Activated naive CD4-positive, alpha-beta T cell treated with anti-CD3 and anti-CD28 coated beads for 36 hours (primary cell): ENCODE measurements around the gene WDR62. TPM values are rescaled to one million over a fixed set of nuclear protein-coding genes. Genes with fewer than 3 reads are reported as not detected.
"Not testable (repeated sequence)": the region's sequence is repeated elsewhere in the genome, so short reads cannot be mapped to it uniquely, and the experiment has no call there.

Experiments used
- CTCF ChIA-PET: fragments of 350-600 bp; sonication (Branson Sonifier 250); formaldehyde crosslinking; loops from one replicate; lab custom pipeline; 2021; ENCODE audit warnings: antibody characterized with exemption; lab: Charles Lee
- DNase-seq: peaks from one replicate; pipeline ENCODE4 v3.0.0-alpha.2; 2020
- H3K27ac Mint-ChIP-seq: one replicate; pipeline ENCODE4 v1.8.0; 2021; ENCODE audit warnings: mild to moderate bottlenecking, mixed read lengths
- H3K27me3 Mint-ChIP-seq: one replicate; pipeline ENCODE4 v1.8.0; 2021; ENCODE audit warnings: low read depth, mixed read lengths
- H3K36me3 Mint-ChIP-seq: one replicate; pipeline ENCODE4 v1.8.0; 2021; ENCODE audit warnings: low read depth, mixed read lengths
- H3K4me1 Mint-ChIP-seq: one replicate; pipeline ENCODE4 v1.8.0; 2021; ENCODE audit warnings: low read depth, mixed read lengths
- H3K4me3 Mint-ChIP-seq: one replicate; pipeline ENCODE4 v1.8.0; 2021; ENCODE audit warnings: mild to moderate bottlenecking, moderate library complexity, mixed read lengths
- H3K9me3 Mint-ChIP-seq: one replicate; pipeline ENCODE4 v1.8.0; 2021; ENCODE audit warnings: mixed read lengths
- intact Hi-C: fragments of 100-400 bp; cut with micrococcal nuclease; formaldehyde crosslinking; loops from one replicate; pipeline ENCODE4 v1.15.1; 2023
- total RNA-seq, 2 experiments: library from RNA; stranded (reverse); gene quantifications; one replicate each; pipeline ENCODE4 v1.2.3, GENCODE V29; 2021

The WDR62 gene
- total RNA-seq, 2 experiments from 2014 or later = 23.7 to 25.6 TPM

- Mint-ChIP-seq H3K9me3 (no peaks in the 10 kb centered on the region), H3K27ac (no peak overlapping the region), H3K4me1 (peaks cover 2% of the 10 kb centered on the region), H3K27me3 (no peaks in the 10 kb centered on the region), H3K36me3 (peaks cover 39% of the 10 kb centered on the region), H3K4me3 (no peak overlapping the region)
- intact Hi-C loops = no loop called here
- CTCF ChIA-PET = no interaction called here
- no peak for DNase-seq
These were observed 13.0 kb downstream of the WDR62 start for GRCh38 chr19:36067681-36068080.

- H3K4me3 Mint-ChIP-seq, CTCF ChIA-PET, H3K4me1 Mint-ChIP-seq, H3K9me3 Mint-ChIP-seq, H3K27me3 Mint-ChIP-seq, H3K27ac Mint-ChIP-seq, DNase-seq, intact Hi-C loops: not testable (repeated sequence)
- peaks cover 45% of the 10 kb centered on the region for H3K36me3 Mint-ChIP-seq
These were observed 14.3 kb downstream of the WDR62 start for GRCh38 chr19:36068810-36069499.

GRCh38 chr19:36072081-36072480 is 17.4 kb downstream of the WDR62 start:
- peaks cover 45% of the 10 kb centered on the region for H3K36me3 Mint-ChIP-seq
- H3K27ac Mint-ChIP-seq = no peak overlapping the region
- H3K4me3 Mint-ChIP-seq = no peak overlapping the region
- peaks cover 2% of the 10 kb centered on the region for H3K4me1 Mint-ChIP-seq
- no peaks in the 10 kb centered on the region for H3K27me3 Mint-ChIP-seq
- intact Hi-C loops = no loop called here
- CTCF ChIA-PET = no interaction called here
- H3K9me3 Mint-ChIP-seq = no peaks in the 10 kb centered on the region
- no peak for DNase-seq

DNA sequence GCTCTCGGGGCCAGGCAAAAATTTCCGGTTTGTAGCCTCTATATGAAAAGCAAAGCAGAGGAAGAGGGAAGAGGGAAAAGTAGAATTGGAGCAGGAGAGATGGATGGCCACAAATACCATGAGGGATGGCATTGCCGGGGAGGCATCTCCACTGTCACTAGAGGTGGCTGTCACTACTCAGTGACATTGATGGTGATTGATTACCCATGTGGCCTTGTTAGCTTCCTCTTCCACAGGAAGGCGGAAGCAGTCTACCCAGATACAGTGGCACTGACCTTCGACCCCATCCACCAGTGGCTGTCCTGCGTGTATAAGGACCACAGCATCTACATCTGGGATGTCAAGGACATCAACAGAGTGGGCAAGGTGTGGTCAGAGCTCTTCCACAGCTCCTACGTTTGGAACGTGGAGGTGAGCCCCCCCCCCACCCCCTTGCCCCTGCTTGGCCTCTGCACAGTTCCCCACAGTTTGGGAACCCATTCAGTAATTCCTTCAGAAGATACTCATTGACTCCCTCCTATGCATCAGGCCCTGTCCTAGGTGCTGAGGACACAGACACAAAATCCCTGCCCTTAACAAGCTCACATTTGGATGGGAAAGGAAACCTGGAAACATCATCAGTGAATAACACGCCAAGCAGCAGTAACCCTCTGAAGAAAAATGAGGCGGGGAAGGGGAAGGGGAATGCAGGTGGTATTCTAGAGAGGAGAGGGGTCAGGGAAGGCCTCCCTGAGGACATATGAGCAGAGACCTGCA is 18.6 kb downstream of the WDR62 start:
- CTCF ChIA-PET = no interaction called here
- DNase-seq = no peak
- intact Hi-C loops = no loop called here
- H3K4me1 Mint-ChIP-seq = peaks cover 2% of the 10 kb centered on the region
- H3K27me3 Mint-ChIP-seq = no peaks in the 10 kb centered on the region
- H3K4me3 Mint-ChIP-seq = no peak overlapping the region
- H3K27ac Mint-ChIP-seq = no peak overlapping the region
- no peaks in the 10 kb centered on the region for H3K9me3 Mint-ChIP-seq
- peaks cover 39% of the 10 kb centered on the region for H3K36me3 Mint-ChIP-seq

DNA sequence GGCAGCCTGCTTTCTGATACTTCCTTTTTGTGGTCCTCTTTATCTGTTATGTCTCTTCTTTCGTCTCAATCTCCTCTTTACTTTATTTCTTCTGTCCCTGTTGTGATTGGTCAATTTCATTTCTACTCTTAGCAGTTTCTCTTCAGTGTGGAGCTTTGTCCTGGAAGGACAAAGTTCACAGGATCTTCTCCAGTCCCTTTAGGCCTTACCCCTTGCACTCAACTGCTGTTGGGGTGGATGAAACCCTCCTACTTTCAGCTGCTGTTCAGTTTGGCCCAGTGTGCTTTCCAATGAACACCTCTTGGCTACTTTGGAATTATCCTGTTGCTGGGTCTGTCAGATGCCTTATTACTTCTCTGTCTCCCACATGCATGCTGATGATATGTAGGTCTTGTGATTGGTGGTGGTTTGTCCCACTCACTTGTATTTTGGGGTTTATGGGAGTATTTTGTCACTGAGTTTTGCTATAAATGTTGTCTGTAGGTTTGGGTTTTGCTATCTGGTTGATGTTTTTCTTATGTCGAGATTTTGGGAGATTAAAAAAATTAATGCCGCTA is 24.8 kb downstream of the WDR62 start:
- no peak overlapping the region for H3K27ac Mint-ChIP-seq

DNA sequence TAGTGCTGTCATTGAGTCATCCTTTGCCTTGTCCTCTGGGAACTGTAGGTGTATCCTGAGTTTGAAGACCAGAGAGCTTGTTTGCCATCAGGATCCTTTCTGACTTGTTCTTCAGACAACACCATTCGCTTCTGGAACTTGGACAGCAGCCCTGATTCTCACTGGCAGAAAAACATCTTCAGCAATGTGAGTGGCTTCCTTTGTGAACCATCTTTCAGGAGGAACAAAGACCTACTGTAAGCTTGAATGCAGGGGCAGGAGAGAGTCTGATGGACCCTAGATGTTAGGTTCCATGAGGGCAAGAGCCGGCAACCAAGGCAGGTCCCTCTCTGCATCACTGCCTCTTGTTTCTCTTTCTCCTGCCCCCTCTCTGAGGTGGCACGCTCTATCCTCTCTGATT is 26.7 kb downstream of the WDR62 start:
- Mint-ChIP-seq H3K9me3 (no peaks in the 10 kb centered on the region), H3K36me3 (peaks cover 58% of the 10 kb centered on the region), H3K27ac (no peak overlapping the region), H3K27me3 (no peaks in the 10 kb centered on the region), H3K4me3 (no peak overlapping the region), H3K4me1 (no peaks in the 10 kb centered on the region)
- no peak for DNase-seq
- intact Hi-C loops = no loop called here
- CTCF ChIA-PET = no interaction called here

More for the DNA sequence above, 24.8 kb downstream of the WDR62 start:
- Mint-ChIP-seq H3K4me3 (no peak overlapping the region), H3K27me3 (no peaks in the 10 kb centered on the region), H3K36me3 (peaks cover 53% of the 10 kb centered on the region), H3K9me3 (no peaks in the 10 kb centered on the region), H3K4me1 (no peaks in the 10 kb centered on the region)
- intact Hi-C loops = no loop called here
- CTCF ChIA-PET = interaction anchor here (0.6 kb wide), 2 partner anchors 39 to 147 kb away, joined by 3 to 5 read pairs; no protein-coding TSS in a partner anchor
- DNase-seq = no peak

- no peak overlapping the region for H3K27ac Mint-ChIP-seq
- CTCF ChIA-PET = no interaction called here
- H3K9me3 Mint-ChIP-seq = no peaks in the 10 kb centered on the region
- H3K27me3 Mint-ChIP-seq = no peaks in the 10 kb centered on the region
- intact Hi-C loops = no loop called here
- no peak for DNase-seq
- H3K36me3 Mint-ChIP-seq = peaks cover 62% of the 10 kb centered on the region
- no peaks in the 10 kb centered on the region for H3K4me1 Mint-ChIP-seq
- H3K4me3 Mint-ChIP-seq = no peak overlapping the region
These were observed 27.2 kb downstream of the WDR62 start for GRCh38 chr19:36081894-36082293.

GRCh38 chr19:36082916-36083315 is 28.2 kb downstream of the WDR62 start:
- DNase-seq = no peak
- no peak overlapping the region for H3K27ac Mint-ChIP-seq
- H3K4me1 Mint-ChIP-seq = no peaks in the 10 kb centered on the region
- CTCF ChIA-PET = no interaction called here
- no peaks in the 10 kb centered on the region for H3K27me3 Mint-ChIP-seq
- intact Hi-C loops = no loop called here
- no peaks in the 10 kb centered on the region for H3K9me3 Mint-ChIP-seq
- H3K36me3 Mint-ChIP-seq = peaks cover 62% of the 10 kb centered on the region
- no peak overlapping the region for H3K4me3 Mint-ChIP-seq

DNA sequence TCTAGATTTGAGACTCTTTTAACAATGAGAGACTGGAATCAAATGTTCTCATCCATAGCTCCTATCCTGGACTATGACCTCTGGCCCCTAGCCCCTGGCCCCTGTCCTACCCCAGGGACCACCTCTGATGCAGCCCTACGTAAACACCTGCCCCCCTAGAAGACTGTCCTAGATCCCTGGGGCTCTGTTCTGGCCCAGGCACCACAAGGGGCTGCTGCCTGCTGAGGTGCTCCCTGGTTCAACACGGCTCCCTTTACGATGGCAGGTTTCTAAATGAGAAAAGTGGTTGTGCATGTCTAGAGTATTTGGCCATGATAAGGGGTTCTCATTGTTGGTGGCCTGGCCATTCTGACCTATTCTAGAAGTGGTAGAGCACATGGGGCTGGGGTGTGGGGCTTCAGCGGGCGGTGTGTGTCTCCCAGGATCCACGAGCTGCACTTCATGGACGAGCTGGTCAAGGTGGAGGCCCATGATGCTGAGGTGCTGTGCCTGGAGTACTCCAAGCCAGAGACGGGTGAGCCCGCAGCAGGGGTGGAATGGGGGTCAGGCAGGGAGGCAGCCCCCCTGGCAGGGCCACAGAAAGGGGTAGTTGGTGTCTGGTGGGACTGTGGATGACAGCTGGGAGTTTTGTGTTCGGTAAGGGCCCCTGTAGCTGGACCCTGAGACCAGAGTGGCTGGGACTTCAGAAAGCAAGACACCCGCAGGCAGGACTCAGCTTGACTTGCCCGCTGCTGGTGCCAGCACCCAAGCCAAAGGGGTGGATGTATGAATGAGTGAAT is 29.7 kb downstream of the WDR62 start:
- no peak for DNase-seq
- Mint-ChIP-seq H3K36me3 (peaks cover 64% of the 10 kb centered on the region), H3K4me3 (no peak overlapping the region)

GRCh38 chr19:36086326-36086725 is 31.6 kb downstream of the WDR62 start:
- Mint-ChIP-seq H3K27ac (no peak overlapping the region), H3K4me1 (no peaks in the 10 kb centered on the region), H3K27me3 (no peaks in the 10 kb centered on the region), H3K36me3 (peaks cover 63% of the 10 kb centered on the region), H3K9me3 (no peaks in the 10 kb centered on the region), H3K4me3 (no peak overlapping the region)
- intact Hi-C loops = no loop called here
- no peak for DNase-seq
- CTCF ChIA-PET = no interaction called here

More for the DNA sequence above, 29.7 kb downstream of the WDR62 start:
- Mint-ChIP-seq H3K27me3 (no peaks in the 10 kb centered on the region), H3K4me1 (no peaks in the 10 kb centered on the region), H3K27ac (no peak overlapping the region), H3K9me3 (no peaks in the 10 kb centered on the region)
- CTCF ChIA-PET = no interaction called here
- intact Hi-C loops = no loop called here

DNA sequence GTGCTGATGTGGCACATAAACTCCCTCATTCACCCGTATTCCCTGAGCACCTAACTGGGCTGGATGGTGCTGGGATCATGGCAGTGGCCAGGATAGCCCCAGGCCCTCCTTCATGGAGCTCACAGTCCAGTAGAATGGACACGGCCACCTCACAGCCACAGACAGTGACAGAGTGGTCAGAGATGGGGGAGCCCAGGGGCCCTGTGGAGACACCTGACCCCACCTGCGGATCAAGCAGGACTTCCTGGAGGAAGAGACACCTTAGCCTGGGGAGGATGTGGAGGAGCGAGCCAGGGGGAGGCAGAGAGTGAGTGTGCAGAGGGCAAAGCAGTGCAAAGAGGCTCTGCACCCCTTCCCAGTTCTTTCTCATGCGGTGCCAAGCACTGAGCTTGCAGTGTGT is 35.1 kb downstream of the WDR62 start:
- H3K36me3 Mint-ChIP-seq = peaks cover 48% of the 10 kb centered on the region
- CTCF ChIA-PET = no interaction called here
- H3K27ac Mint-ChIP-seq = no peak overlapping the region
- peaks cover 12% of the 10 kb centered on the region for H3K4me1 Mint-ChIP-seq
- H3K9me3 Mint-ChIP-seq = no peaks in the 10 kb centered on the region
- intact Hi-C loops = no loop called here
- H3K4me3 Mint-ChIP-seq = no peak overlapping the region
- no peaks in the 10 kb centered on the region for H3K27me3 Mint-ChIP-seq
- DNase-seq = no peak

DNA sequence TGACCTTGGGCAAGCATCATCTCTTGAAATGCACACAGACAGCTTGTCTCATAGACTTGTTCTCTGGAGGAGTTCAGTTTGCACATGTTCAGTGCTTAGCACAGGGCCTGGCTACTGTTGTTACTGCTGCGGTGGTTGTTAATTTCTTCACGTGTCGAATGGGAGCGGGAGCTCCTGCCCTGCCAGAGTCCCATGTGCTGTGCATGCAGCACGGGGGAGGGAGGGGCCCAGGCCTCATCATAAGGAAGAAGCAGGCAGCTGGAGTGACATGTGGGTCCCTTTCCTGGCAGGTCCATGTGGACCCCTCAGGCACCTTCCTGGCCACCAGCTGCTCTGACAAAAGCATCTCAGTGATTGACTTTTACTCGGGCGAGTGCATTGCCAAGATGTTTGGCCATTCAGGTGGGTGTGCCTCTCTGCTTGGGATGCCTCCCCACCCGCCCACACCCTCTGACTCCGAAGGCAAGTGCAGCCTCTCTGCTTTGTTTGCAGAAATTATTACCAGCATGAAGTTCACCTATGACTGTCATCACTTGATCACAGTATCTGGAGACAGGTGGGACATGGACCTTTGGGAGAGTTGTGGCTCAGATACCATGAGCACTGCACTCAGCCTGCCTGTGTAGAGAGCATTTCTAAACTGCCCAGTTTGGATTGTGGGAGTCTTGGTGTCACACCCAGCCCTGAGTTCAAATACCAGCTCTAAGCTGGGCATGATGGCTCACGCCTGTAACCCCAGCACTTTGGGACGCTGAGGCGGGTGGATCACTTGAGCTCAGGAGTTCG is 36.4 kb downstream of the WDR62 start:
- peaks cover 12% of the 10 kb centered on the region for H3K4me1 Mint-ChIP-seq
- CTCF ChIA-PET = no interaction called here
- intact Hi-C loops = no loop called here

More for the DNA sequence above, 36.4 kb downstream of the WDR62 start:
- H3K27ac Mint-ChIP-seq = no peak overlapping the region
- H3K9me3 Mint-ChIP-seq = no peaks in the 10 kb centered on the region
- H3K27me3 Mint-ChIP-seq = no peaks in the 10 kb centered on the region
- H3K36me3 Mint-ChIP-seq = peaks cover 42% of the 10 kb centered on the region
- no peak overlapping the region for H3K4me3 Mint-ChIP-seq
- DNase-seq = no peak
